Loucy (cell line): ENCODE measurements around the gene SLX4IP.

Source experiments
- CTCF ChIP-seq: fragments of 200-600 bp; sonication (generic); conservative IDR thresholded peaks from 2 replicates; pipeline ENCODE4 v1.5.1; 2014; ENCODE audit warnings: mild to moderate bottlenecking, antibody characterized with exemption, low read length
- EZH2phosphoT487 ChIP-seq: fragments of 200-600 bp; IDR thresholded peaks from 2 replicates; pipeline ENCODE4 v1.6.1; 2018; ENCODE audit warnings: antibody characterized with exemption, mild to moderate bottlenecking, moderate library complexity, borderline replicate concordance

GRCh38 chr20:10647471-10647870, 212.4 kb downstream of the SLX4IP start:
- TF ChIP-seq CTCF (peak; percentile 62), EZH2phosphoT487 (no peak)
